GM15510 (cell line): ENCODE results near the gene UTRN.

Experiments
- POLR2A ChIP-seq: IDR thresholded peaks from 3 replicates; pipeline ENCODE4 v1.6.1; 2011; ENCODE audit warnings: borderline replicate concordance; ENCODE audit not compliant: insufficient read length; ENCODE audit errors: extremely low read depth

Gene UTRN

GRCh38 chr6:144295981-144296767 is 11.0 kb downstream of the UTRN start:
- TF ChIP-seq POLR2A: no peak

- TF ChIP-seq POLR2A: no peak
These were observed 11.8 kb downstream of the UTRN start for GRCh38 chr6:144296973-144297372.

GRCh38 chr6:144297511-144298100 is 12.5 kb downstream of the UTRN start:
- TF ChIP-seq POLR2A: no peak

GRCh38 chr6:144298194-144298593 is 13.1 kb downstream of the UTRN start:
- no peak for TF ChIP-seq POLR2A

GRCh38 chr6:144298916-144299315 is 13.8 kb downstream of the UTRN start:
- no peak for TF ChIP-seq POLR2A

DNA sequence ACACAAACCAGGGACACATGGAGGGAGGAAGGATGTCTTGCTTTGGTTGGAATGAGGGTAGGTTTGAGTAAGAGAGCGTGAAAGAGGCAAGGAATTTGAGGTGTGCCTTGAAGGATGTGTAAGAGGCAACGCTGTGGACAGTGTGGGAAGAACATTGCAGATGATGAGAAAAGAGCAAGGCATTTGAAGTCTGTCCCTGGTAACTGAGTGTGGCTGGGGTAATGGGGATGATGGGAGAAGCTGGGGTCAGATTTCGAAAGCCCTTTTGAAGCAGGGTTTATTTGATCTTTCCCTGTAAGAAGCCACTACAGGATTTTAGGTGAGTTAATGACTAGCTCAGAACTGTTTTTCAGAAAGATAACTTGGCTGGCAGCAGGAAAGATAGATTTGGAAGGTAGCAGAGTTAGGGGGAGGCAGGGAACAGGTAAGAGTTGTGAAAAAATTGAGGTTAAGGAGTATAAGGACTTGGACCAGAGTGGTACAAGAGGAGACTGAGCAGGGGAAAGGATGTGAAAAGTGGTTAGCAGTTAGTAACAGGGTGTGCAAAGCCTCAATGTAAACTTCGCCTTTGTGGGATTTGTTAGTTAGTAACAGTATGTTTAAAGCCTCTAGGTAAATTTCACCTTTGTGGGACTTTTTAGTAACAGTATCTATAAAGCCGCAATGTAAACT is 17.7 kb downstream of the UTRN start:
- no peak for TF ChIP-seq POLR2A

DNA sequence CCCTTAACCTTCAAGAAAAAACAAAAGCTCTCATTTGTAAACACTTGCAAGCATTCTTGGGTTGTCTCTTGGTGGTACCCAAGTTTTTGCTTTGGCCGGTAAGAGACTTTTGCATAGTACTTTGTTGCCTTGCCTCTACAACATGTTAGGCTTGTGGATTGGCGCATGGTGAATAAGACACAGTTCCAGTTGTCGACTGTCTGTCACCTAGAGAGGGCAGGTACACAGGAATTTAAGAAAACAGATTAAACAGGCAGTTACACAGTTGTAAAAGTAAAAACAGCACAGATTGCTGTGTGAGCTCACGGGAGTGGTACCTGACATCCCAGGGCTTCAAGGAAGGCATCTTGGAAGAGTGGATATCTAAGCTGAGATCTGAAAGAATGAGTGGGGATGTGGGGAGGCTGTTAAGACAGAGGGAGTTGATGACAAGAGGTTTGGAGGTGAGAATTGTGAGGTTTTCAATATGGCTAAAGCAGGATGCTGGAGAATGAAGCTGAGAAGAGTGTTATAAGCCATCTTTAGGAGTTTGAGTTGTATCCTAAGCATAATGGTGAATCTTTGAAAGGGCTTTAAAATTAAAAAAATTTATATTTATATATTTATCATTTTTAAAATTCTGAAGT is 19.2 kb downstream of the UTRN start:
- TF ChIP-seq POLR2A: no peak

DNA sequence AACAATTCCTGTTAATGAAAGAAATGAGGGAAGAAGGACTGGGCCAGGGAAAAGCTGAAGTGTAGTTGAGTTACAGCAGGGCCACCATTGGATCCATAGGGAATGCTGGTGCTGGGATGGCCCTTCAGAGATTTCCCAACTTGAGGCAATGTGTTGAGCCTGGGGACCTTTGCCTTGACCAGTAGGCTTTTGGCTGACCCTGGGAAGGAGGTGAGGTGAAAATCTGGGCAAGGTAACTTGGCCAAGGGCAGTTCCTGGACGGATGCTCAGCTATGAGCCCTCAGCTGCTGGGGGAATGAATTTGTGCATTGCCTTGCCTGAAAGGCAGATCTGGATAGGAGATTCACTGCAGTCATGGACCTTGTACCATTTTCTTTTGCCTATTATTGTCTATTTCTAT is 20.4 kb downstream of the UTRN start:
- no peak for TF ChIP-seq POLR2A

GRCh38 chr6:144305985-144306384 is 20.9 kb downstream of the UTRN start:
- TF ChIP-seq POLR2A: no peak

DNA sequence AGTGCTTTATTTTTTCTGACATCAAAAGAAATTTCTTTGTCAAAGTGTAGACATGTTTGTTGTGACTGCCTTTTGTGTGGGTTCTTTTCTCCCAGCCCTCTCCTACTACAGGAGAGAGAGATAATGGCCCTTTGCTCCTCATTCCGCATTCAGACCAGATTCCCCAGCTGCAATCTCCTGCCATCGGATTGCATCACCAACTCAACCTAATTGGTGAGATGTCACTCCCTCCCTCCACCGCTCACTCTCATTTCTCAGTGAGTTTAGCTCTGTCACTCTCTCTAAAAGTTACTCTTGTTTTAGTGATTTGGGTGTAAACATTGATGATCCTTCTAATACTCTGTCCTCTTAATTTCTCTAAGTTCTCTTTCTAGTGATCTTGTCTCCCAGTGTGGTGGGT is 22.7 kb downstream of the UTRN start:
- no peak for TF ChIP-seq POLR2A

DNA sequence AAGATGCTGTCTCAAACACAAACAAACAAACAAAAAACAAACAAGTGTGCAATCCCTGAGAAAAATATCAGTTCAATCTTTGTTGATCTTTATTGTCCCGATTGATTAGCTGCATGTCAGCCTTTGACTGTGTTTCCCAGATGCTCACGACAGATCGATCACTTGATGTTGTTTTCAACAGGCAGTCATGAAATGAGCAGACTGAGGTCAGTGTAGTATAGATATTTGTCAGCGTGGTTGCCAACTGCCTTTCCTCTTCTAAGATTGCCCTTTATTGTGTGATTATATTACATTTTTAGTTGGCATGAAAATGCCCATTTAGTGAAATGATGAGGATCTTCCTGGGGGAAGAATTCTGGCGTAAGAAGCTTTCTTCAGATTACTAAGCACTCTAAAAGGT is 25.6 kb downstream of the UTRN start:
- no peak for TF ChIP-seq POLR2A

GRCh38 chr6:144311361-144311760 is 26.2 kb downstream of the UTRN start:
- no peak for TF ChIP-seq POLR2A

DNA sequence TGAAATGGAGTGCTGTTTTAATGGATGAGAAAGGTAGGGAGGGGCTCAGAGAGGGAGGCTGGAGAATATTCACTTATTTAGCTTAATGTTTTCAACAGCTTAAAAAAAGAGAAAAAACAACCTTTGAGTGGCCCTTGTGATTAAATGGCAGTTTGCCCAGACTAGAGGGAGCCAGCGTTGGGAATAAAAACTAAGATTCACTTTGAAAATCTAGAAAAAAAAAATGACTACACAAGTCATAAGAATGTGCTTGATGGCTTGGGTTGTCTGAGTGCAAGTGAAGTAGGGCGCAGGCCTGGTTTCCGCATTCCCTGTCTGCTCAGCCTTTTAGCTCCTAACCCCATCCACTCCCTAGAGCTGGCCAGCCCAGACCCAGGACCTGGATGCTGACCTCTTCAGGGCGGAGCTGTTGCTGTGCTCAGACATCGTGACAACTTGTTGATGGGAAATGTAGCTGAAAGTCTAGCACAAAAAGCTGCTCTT is 28.9 kb downstream of the UTRN start:
- no peak for TF ChIP-seq POLR2A

GRCh38 chr6:144314562-144314961 is 29.4 kb downstream of the UTRN start:
- no peak for TF ChIP-seq POLR2A
